OCI-LY3 (cell line): ENCODE measurements around the gene RAB20.
"Not testable (repeated sequence)": the region's sequence is repeated elsewhere in the genome, so short reads cannot be mapped to it uniquely, and the experiment has no call there.

ENCODE experiments used
- H2AFZ ChIP-seq: fragments of 200-600, 300-600 bp; shearing (Covaris generic); 2 replicates; pipeline ENCODE4 v1.6.0; 2014; ENCODE audit warnings: antibody characterized with exemption, low read depth, low read length
- H3K27ac ChIP-seq: fragments of 200-600, 300-600 bp; sonication (generic); 2 replicates; pipeline ENCODE4 v1.5.1; 2014; ENCODE audit warnings: mild to moderate bottlenecking, low read length, moderate library complexity, mixed read lengths
- H3K27me3 ChIP-seq: fragments of 200-600, 300-600 bp; sonication (generic); 2 replicates; pipeline ENCODE4 v1.6.1; 2014; ENCODE audit warnings: low read depth, low read length, mixed read lengths
- H3K36me3 ChIP-seq: fragments of 200-600, 300-600 bp; sonication (generic); replicated peaks from 2 replicates; pipeline ENCODE3; 2014; ENCODE audit warnings: low read depth, low read length, mixed read lengths
- H3K4me1 ChIP-seq: fragments of 300-600, 200-600 bp; sonication (generic); 2 replicates; pipeline ENCODE4 v1.6.1; 2014; ENCODE audit warnings: low read length, mixed read lengths
- H3K4me2 ChIP-seq: fragments of 200-600, 300-600 bp; sonication (generic); 2 replicates; pipeline ENCODE4 v1.6.1; 2014; ENCODE audit warnings: low read length, mixed read lengths
- H3K4me3 ChIP-seq: fragments of 300-600, 200-600 bp; sonication (generic); 2 replicates; pipeline ENCODE4 v1.5.1; 2014; ENCODE audit warnings: antibody characterized with exemption, mild to moderate bottlenecking, low read length, moderate library complexity
- H3K79me2 ChIP-seq: fragments of 300-600, 200-600 bp; shearing (Covaris generic); 2 replicates; pipeline ENCODE4 v1.6.1; 2014; ENCODE audit warnings: mild to moderate bottlenecking, low read length, mixed read lengths
- H3K9ac ChIP-seq: fragments of 300-600, 200-600 bp; shearing (Covaris generic); 2 replicates; pipeline ENCODE4 v1.6.0; 2014; ENCODE audit warnings: mild to moderate bottlenecking, low read length, moderate library complexity
- H3K9me3 ChIP-seq: fragments of 200-600, 300-600 bp; shearing (Covaris generic); 2 replicates; pipeline ENCODE4 v1.6.1; 2014; ENCODE audit warnings: low read length, mixed read lengths; ENCODE audit not compliant: insufficient read depth
- H4K20me1 ChIP-seq: fragments of 200-600, 300-600 bp; sonication (generic); 2 replicates; pipeline ENCODE4 v1.6.1; 2016; ENCODE audit warnings: low read length, mixed read lengths; ENCODE audit not compliant: insufficient read depth
- EZH2phosphoT487 ChIP-seq: fragments of 200-600 bp; shearing (Covaris generic); IDR thresholded peaks from 2 replicates; pipeline ENCODE4 v1.6.1; 2018; ENCODE audit warnings: antibody characterized with exemption, mixed run types, low read depth
- TF ChIP-seq, protein P1 (sequence below): fragments of 200-600, 300-600 bp; sonication (generic); IDR thresholded peaks from 2 replicates; pipeline ENCODE4 v1.5.1; 2014; ENCODE audit warnings: antibody characterized with exemption, low read length, low read depth

Gene RAB20, protein sequence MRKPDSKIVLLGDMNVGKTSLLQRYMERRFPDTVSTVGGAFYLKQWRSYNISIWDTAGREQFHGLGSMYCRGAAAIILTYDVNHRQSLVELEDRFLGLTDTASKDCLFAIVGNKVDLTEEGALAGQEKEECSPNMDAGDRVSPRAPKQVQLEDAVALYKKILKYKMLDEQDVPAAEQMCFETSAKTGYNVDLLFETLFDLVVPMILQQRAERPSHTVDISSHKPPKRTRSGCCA

GRCh38 chr13:110561344-110562035, at the start of gene RAB20:
Gene RAB20, minus strand, starts transcription at chr13:110561722. Its CDS starts 203 bp downstream, at chr13:110561519.
- H3K4me1 ChIP-seq: no peaks in the 10 kb centered on the region
- H3K9ac ChIP-seq: no peak within 1 kb of the TSS; the same call in 1 of the 2 replicates
- H4K20me1 ChIP-seq: no peaks in the 10 kb centered on the region
- H2AFZ ChIP-seq: no peak within 1 kb of the TSS
- H3K27me3 ChIP-seq: peaks cover 54% of the 10 kb centered on the region
- H3K27ac ChIP-seq: no peak within 1 kb of the TSS
- TF ChIP-seq, protein P1, sequence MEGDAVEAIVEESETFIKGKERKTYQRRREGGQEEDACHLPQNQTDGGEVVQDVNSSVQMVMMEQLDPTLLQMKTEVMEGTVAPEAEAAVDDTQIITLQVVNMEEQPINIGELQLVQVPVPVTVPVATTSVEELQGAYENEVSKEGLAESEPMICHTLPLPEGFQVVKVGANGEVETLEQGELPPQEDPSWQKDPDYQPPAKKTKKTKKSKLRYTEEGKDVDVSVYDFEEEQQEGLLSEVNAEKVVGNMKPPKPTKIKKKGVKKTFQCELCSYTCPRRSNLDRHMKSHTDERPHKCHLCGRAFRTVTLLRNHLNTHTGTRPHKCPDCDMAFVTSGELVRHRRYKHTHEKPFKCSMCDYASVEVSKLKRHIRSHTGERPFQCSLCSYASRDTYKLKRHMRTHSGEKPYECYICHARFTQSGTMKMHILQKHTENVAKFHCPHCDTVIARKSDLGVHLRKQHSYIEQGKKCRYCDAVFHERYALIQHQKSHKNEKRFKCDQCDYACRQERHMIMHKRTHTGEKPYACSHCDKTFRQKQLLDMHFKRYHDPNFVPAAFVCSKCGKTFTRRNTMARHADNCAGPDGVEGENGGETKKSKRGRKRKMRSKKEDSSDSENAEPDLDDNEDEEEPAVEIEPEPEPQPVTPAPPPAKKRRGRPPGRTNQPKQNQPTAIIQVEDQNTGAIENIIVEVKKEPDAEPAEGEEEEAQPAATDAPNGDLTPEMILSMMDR: no peak
- TF ChIP-seq EZH2phosphoT487: no peak
- peak within 1 kb of the TSS; percentile 58 for H3K4me3 ChIP-seq
- peak within 1 kb of the TSS; percentile 56 for H3K4me2 ChIP-seq
- no peaks in the 10 kb centered on the region for H3K36me3 ChIP-seq
- no peaks in the 10 kb centered on the region for H3K79me2 ChIP-seq
- no peaks in the 10 kb centered on the region for H3K9me3 ChIP-seq

- no peaks in the 10 kb centered on the region for H3K9me3 ChIP-seq
- H3K27ac ChIP-seq: no peak overlapping the region
- TF ChIP-seq EZH2phosphoT487: no peak
- TF ChIP-seq, protein P1: no peak
- no peaks in the 10 kb centered on the region for H4K20me1 ChIP-seq
- no peaks in the 10 kb centered on the region for H3K27me3 ChIP-seq
- peaks cover 7% of the 10 kb centered on the region for H3K79me2 ChIP-seq
- peaks cover 32% of the 10 kb centered on the region for H3K4me1 ChIP-seq
- H3K4me3 ChIP-seq: peak overlapping the region; percentile 63
- H3K4me2 ChIP-seq: peak overlapping the region; percentile 73
- no peak overlapping the region; the same call in 1 of the 2 replicates for H3K9ac ChIP-seq
- no peak overlapping the region for H2AFZ ChIP-seq
- H3K36me3 ChIP-seq: no peaks in the 10 kb centered on the region
Measured at GRCh38 chr13:110610955-110611595, 49.6 kb upstream of the RAB20 start.

GRCh38 chr13:110607675-110608224, 46.2 kb upstream of the RAB20 start:
- H3K27ac ChIP-seq: no peak overlapping the region
- H3K4me2 ChIP-seq: no peak overlapping the region
- no peaks in the 10 kb centered on the region for H3K36me3 ChIP-seq
- no peaks in the 10 kb centered on the region for H4K20me1 ChIP-seq
- peaks cover 26% of the 10 kb centered on the region for H3K4me1 ChIP-seq
- no peaks in the 10 kb centered on the region for H3K9me3 ChIP-seq
- no peak overlapping the region for H2AFZ ChIP-seq
- H3K9ac ChIP-seq: no peak overlapping the region
- H3K27me3 ChIP-seq: no peaks in the 10 kb centered on the region
- TF ChIP-seq, protein P1: no peak
- no peak for TF ChIP-seq EZH2phosphoT487
- no peak overlapping the region for H3K4me3 ChIP-seq
- H3K79me2 ChIP-seq: no peaks in the 10 kb centered on the region

DNA sequence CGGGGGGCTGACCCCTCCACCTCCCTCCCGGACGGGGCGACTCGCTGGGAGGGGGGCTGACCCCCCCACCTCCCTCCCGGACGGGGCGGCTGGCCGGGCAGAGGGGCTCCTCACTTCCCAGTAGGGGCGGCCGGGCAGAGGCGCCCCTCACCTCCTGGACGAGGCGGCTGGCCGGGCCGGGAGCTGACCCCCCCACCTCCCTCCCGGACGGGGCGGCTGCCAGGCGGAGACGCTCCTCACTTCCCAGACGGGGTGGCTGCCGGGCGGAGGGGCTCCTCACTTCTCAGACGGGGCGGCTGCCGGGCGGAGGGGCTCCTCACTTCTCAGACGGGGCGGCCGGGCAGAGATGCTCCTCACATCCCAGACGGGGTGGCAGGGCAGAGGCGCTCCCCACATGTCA, 44.8 kb upstream of the RAB20 start:
- H3K4me1 ChIP-seq: peaks cover 18% of the 10 kb centered on the region
- not testable (repeated sequence) for H3K9ac ChIP-seq, H3K4me3 ChIP-seq, H3K27ac ChIP-seq, H3K79me2 ChIP-seq, H3K27me3 ChIP-seq, H3K4me2 ChIP-seq, H4K20me1 ChIP-seq, H3K36me3 ChIP-seq, H3K9me3 ChIP-seq, H2AFZ ChIP-seq
